ENCODE measurements around the gene YKT6.

Gene YKT6

DNA sequence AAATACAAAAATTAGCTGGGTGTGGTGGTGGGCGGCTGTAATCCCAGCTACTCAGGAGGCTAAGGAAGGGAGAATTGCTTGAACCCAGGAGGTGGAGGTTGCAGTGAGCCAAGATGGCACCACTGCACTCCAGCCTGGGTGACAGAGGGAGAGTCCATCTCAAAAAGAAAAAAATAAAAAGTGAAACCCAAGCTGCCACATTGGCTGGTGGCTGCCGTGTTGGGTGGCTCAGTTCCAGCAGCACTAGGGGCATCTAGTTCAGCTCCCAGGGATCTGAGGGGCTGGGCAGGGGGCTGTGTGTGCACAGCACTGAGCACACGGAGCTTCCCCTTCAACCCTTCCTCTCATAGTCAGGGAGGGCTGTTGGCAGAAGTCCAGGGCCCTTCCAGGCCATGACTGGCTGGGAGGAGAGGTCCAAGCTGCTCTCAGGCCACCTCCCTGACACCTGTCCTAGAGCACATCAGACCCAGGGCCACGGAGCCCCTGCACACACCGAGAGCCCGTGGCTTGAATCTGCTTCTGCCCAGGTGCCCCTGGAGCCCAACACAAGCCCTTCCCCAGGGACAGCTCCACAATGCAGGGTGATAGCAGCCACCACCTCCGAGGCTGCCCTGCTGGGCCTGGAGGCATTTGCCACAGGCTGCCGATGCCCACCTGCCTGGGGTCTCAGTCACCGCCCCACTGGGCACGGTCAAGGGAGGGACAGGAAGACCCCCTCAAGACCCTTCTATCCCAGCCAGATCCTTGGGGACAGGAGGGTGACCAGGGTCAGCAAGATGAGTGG is 47.3 kb downstream of the YKT6 start:
- H3K4me2 ChIP-seq (ENCODE audit: low read depth, low read length, poor library complexity, severe bottlenecking): no peak overlapping the region
- H3K4me3 ChIP-seq (ENCODE audit: low read length, poor library complexity, severe bottlenecking): no peak overlapping the region
- H3K79me2 ChIP-seq (ENCODE audit: insufficient read depth, low read length): no peaks in the 10 kb centered on the region
- no peaks in the 10 kb centered on the region for H3F3A ChIP-seq (ENCODE audit: low read depth)
- no peak overlapping the region for H2AFZ ChIP-seq (ENCODE audit: low read length)
- H3K9me3 ChIP-seq (ENCODE audit: insufficient read depth, low read depth, low read length): no peaks in the 10 kb centered on the region
- H4K20me1 ChIP-seq (ENCODE audit: insufficient read depth, low read length, poor library complexity, severe bottlenecking): no peaks in the 10 kb centered on the region
- H3K9me2 ChIP-seq (replicated peaks; ENCODE audit: low read depth, low read length): no peaks in the 10 kb centered on the region
- no peaks in the 10 kb centered on the region for H3K4me1 ChIP-seq (ENCODE audit: insufficient read depth, low read length, poor library complexity, severe bottlenecking)
- H3K27me3 ChIP-seq (ENCODE audit: insufficient read depth, low read length, poor library complexity, severe bottlenecking): no peaks in the 10 kb centered on the region
- no peak overlapping the region for H3K9ac ChIP-seq (ENCODE audit: low read depth, low read length, poor library complexity, severe bottlenecking)
- TF ChIP-seq, protein P1, sequence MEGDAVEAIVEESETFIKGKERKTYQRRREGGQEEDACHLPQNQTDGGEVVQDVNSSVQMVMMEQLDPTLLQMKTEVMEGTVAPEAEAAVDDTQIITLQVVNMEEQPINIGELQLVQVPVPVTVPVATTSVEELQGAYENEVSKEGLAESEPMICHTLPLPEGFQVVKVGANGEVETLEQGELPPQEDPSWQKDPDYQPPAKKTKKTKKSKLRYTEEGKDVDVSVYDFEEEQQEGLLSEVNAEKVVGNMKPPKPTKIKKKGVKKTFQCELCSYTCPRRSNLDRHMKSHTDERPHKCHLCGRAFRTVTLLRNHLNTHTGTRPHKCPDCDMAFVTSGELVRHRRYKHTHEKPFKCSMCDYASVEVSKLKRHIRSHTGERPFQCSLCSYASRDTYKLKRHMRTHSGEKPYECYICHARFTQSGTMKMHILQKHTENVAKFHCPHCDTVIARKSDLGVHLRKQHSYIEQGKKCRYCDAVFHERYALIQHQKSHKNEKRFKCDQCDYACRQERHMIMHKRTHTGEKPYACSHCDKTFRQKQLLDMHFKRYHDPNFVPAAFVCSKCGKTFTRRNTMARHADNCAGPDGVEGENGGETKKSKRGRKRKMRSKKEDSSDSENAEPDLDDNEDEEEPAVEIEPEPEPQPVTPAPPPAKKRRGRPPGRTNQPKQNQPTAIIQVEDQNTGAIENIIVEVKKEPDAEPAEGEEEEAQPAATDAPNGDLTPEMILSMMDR (conservative IDR thresholded peaks at IDR 0.05; ENCODE audit: low read length): no peak
- no peak for TF ChIP-seq EZH2phosphoT487 (IDR thresholded peaks at IDR 0.05; ENCODE audit: borderline replicate concordance)
- no peaks in the 10 kb centered on the region for H3K36me3 ChIP-seq (ENCODE audit: insufficient read depth, low read length)

DNA sequence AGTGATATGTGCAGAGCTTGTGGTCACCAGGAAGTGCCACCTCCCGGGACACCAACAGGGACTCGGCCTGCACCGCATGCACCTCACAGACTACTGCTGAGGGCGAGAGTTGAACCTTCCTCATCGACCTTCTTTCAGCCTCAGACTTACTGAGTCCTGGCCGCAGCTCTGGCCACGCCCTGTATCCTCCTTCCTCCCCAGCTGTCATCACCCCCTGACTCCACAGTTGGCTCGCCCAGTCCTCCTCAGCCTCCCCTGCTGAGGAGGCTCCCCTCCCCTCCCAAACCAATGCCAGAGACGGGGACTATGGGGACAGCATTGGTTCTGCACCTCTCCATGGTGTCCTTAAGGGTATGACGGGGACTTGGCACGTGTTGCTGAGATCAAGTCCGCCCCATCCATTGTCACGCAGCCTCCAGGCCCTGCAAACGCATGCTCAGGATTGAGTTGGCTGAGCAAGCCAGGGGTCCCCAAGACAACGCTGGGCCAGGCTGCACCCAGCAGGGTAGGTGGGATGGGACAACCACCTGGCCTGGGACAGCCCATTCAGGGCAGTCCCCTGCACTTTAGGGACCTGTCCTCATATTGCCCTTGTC is 49.0 kb downstream of the YKT6 start:
- no peak overlapping the region for H3K9ac ChIP-seq (ENCODE audit: low read depth, low read length, poor library complexity, severe bottlenecking)
- no peaks in the 10 kb centered on the region for H3K36me3 ChIP-seq (ENCODE audit: insufficient read depth, low read length)
- TF ChIP-seq, protein P1 (conservative IDR thresholded peaks at IDR 0.05; ENCODE audit: low read length): no peak
- TF ChIP-seq EZH2phosphoT487 (IDR thresholded peaks at IDR 0.05; ENCODE audit: borderline replicate concordance): no peak
- H2AFZ ChIP-seq (ENCODE audit: low read length): no peak overlapping the region
- no peaks in the 10 kb centered on the region for H3F3A ChIP-seq (ENCODE audit: low read depth)
- H3K9me2 ChIP-seq (replicated peaks; ENCODE audit: low read depth, low read length): no peaks in the 10 kb centered on the region
- H3K27me3 ChIP-seq (ENCODE audit: insufficient read depth, low read length, poor library complexity, severe bottlenecking): no peaks in the 10 kb centered on the region
- no peak overlapping the region for H3K4me3 ChIP-seq (ENCODE audit: low read length, poor library complexity, severe bottlenecking)
- H3K79me2 ChIP-seq (ENCODE audit: insufficient read depth, low read length): no peaks in the 10 kb centered on the region
- H3K4me1 ChIP-seq (ENCODE audit: insufficient read depth, low read length, poor library complexity, severe bottlenecking): no peaks in the 10 kb centered on the region
- no peak overlapping the region for H3K4me2 ChIP-seq (ENCODE audit: low read depth, low read length, poor library complexity, severe bottlenecking)
- no peaks in the 10 kb centered on the region for H4K20me1 ChIP-seq (ENCODE audit: insufficient read depth, low read length, poor library complexity, severe bottlenecking)
- no peaks in the 10 kb centered on the region for H3K9me3 ChIP-seq (ENCODE audit: insufficient read depth, low read depth, low read length)

DNA sequence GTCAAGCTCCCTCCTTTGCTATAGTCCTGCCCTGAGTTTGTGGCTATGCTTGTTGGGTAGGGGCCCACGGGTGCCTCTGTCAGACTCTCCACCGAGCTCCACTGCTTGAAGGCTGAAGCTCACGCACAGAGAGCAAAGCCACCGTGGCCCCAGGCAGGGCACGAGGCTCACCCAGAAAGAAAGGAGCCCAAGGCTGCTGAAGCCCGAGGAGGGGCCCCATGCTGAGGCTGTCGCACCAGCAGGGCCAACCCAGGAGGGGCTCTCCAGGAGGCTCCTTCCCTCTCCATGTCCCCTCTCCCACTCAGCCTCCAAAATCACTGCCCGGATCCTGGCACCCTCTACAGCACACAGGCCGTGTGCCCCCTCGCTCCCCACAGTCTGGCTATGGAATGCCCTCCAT is 50.5 kb downstream of the YKT6 start:
- no peaks in the 10 kb centered on the region for H3K79me2 ChIP-seq (ENCODE audit: insufficient read depth, low read length)
- H3K36me3 ChIP-seq (ENCODE audit: insufficient read depth, low read length): no peaks in the 10 kb centered on the region
- no peaks in the 10 kb centered on the region for H3K9me3 ChIP-seq (ENCODE audit: insufficient read depth, low read depth, low read length)
- H3K4me1 ChIP-seq (ENCODE audit: insufficient read depth, low read length, poor library complexity, severe bottlenecking): no peaks in the 10 kb centered on the region
- no peak overlapping the region for H3K4me3 ChIP-seq (ENCODE audit: low read length, poor library complexity, severe bottlenecking)
- no peak overlapping the region for H2AFZ ChIP-seq (ENCODE audit: low read length)
- no peaks in the 10 kb centered on the region for H3K9me2 ChIP-seq (replicated peaks; ENCODE audit: low read depth, low read length)
- no peaks in the 10 kb centered on the region for H3F3A ChIP-seq (ENCODE audit: low read depth)
- H3K4me2 ChIP-seq (ENCODE audit: low read depth, low read length, poor library complexity, severe bottlenecking): no peak overlapping the region
- H4K20me1 ChIP-seq (ENCODE audit: insufficient read depth, low read length, poor library complexity, severe bottlenecking): no peaks in the 10 kb centered on the region
- TF ChIP-seq, protein P1 (conservative IDR thresholded peaks at IDR 0.05; ENCODE audit: low read length): no peak
- TF ChIP-seq EZH2phosphoT487 (IDR thresholded peaks at IDR 0.05; ENCODE audit: borderline replicate concordance): no peak
- H3K27me3 ChIP-seq (ENCODE audit: insufficient read depth, low read length, poor library complexity, severe bottlenecking): no peaks in the 10 kb centered on the region
- no peak overlapping the region for H3K9ac ChIP-seq (ENCODE audit: low read depth, low read length, poor library complexity, severe bottlenecking)
